Osteoblast (primary cell): ENCODE data around the gene PLEKHO1. TPM values are rescaled to one million over a fixed set of nuclear protein-coding genes. Genes with fewer than 3 reads are reported as not detected.

ENCODE experiments used
- DNase-seq: peaks from one replicate; pipeline ENCODE4 v3.0.0; 2011; ENCODE audit warnings: low spot score, mixed read lengths; ENCODE audit not compliant: insufficient read length; ENCODE audit errors: missing footprints
- H2AFZ ChIP-seq: 2 replicates; pipeline ENCODE4 v1.6.0; 2011; ENCODE audit warnings: mild to moderate bottlenecking, low read length
- H3K27ac ChIP-seq: 2 replicates; pipeline ENCODE4 v1.5.1; 2011; ENCODE audit warnings: mild to moderate bottlenecking, low read depth, low read length, moderate library complexity
- H3K27me3 ChIP-seq: 2 replicates; pipeline ENCODE4 v1.6.0; 2012; ENCODE audit warnings: mild to moderate bottlenecking, control low read depth, inconsistent platforms, low read length, moderate library complexity; ENCODE audit not compliant: insufficient read depth
- H3K36me3 ChIP-seq: 2 replicates; pipeline ENCODE4 v1.5.1; 2011; ENCODE audit warnings: mild to moderate bottlenecking, low read length, control low read depth, moderate library complexity; ENCODE audit not compliant: insufficient read depth
- H3K4me1 ChIP-seq: 2 replicates; pipeline ENCODE4 v1.5.1; 2011; ENCODE audit warnings: mild to moderate bottlenecking, low read length, control low read depth, moderate library complexity; ENCODE audit not compliant: insufficient read depth
- H3K4me2 ChIP-seq: 2 replicates; pipeline ENCODE4 v1.6.0; 2011; ENCODE audit warnings: mild to moderate bottlenecking, low read length; ENCODE audit not compliant: insufficient read depth
- H3K4me3 ChIP-seq: fragments of 200-600 bp; sonication (generic); 3 replicates; pipeline ENCODE4 v1.5.1; 2012; ENCODE audit warnings: mild to moderate bottlenecking, low read length, inconsistent platforms; ENCODE audit not compliant: insufficient read depth
- H3K79me2 ChIP-seq: 2 replicates; pipeline ENCODE4 v1.6.0; 2012; ENCODE audit warnings: mild to moderate bottlenecking, low read length, control low read depth, inconsistent platforms; ENCODE audit not compliant: insufficient read depth
- H3K9me3 ChIP-seq: 2 replicates; pipeline ENCODE4 v1.5.1; 2011; ENCODE audit warnings: low read depth, low read length, control low read depth
- H4K20me1 ChIP-seq: 2 replicates; pipeline ENCODE4 v1.6.0; 2012; ENCODE audit warnings: mild to moderate bottlenecking, low read length, control low read depth; ENCODE audit not compliant: insufficient read depth
- CTCF ChIP-seq: IDR thresholded peaks from 2 replicates; pipeline ENCODE4 v1.5.1; 2011; ENCODE audit warnings: mild to moderate bottlenecking, low read depth, low read length, moderate library complexity; ENCODE audit errors: extremely low read depth
- total RNA-seq: library from RNA; depleted of rRNA; stranded (reverse); fragments of >200 nt; gene quantifications from 2 replicates; pipeline ENCODE4 v1.2.3, GENCODE V29; 2012

PLEKHO1 gene
- total RNA-seq, 1 donor: 74.2 TPM

- no peak for DNase-seq
- no peaks in the 10 kb centered on the region for H3K9me3 ChIP-seq
- no peaks in the 10 kb centered on the region for H3K79me2 ChIP-seq
- H3K4me3 ChIP-seq: no peak overlapping the region
- no peak overlapping the region for H3K27ac ChIP-seq
- H4K20me1 ChIP-seq: no peaks in the 10 kb centered on the region
- H3K27me3 ChIP-seq: no peaks in the 10 kb centered on the region
- H3K4me2 ChIP-seq: no peak overlapping the region
- peaks cover 8% of the 10 kb centered on the region for H3K36me3 ChIP-seq
- TF ChIP-seq CTCF: no peak
- H3K4me1 ChIP-seq: peaks cover 27% of the 10 kb centered on the region
- no peak overlapping the region for H2AFZ ChIP-seq
These were observed 15.1 kb downstream of the PLEKHO1 start for GRCh38 chr1:150164779-150165178.

GRCh38 chr1:150165622-150166612 lies 16.2 kb downstream of the PLEKHO1 start:
- Histone ChIP-seq H4K20me1 (no peaks in the 10 kb centered on the region), H3K27ac (no peak overlapping the region), H3K79me2 (no peaks in the 10 kb centered on the region), H3K4me2 (no peak overlapping the region), H3K4me3 (no peak overlapping the region), H3K27me3 (no peaks in the 10 kb centered on the region), H3K4me1 (peaks cover 27% of the 10 kb centered on the region), H3K36me3 (no peaks in the 10 kb centered on the region), H3K9me3 (no peaks in the 10 kb centered on the region), H2AFZ (no peak overlapping the region)
- peak; percentile 86 for DNase-seq
- TF ChIP-seq CTCF: peak; percentile 82

- Histone ChIP-seq H3K9me3 (no peaks in the 10 kb centered on the region), H3K4me2 (no peak overlapping the region), H3K27me3 (no peaks in the 10 kb centered on the region), H3K4me3 (no peak overlapping the region), H2AFZ (no peak overlapping the region), H3K27ac (no peak overlapping the region), H4K20me1 (no peaks in the 10 kb centered on the region), H3K79me2 (no peaks in the 10 kb centered on the region), H3K4me1 (no peaks in the 10 kb centered on the region), H3K36me3 (no peaks in the 10 kb centered on the region)
- TF ChIP-seq CTCF: peak; percentile 88
- DNase-seq: peak; percentile 89
These were observed 19.4 kb downstream of the PLEKHO1 start for GRCh38 chr1:150168960-150169601.

- Histone ChIP-seq H2AFZ (no peak overlapping the region), H3K4me1 (no peaks in the 10 kb centered on the region), H3K79me2 (no peaks in the 10 kb centered on the region), H4K20me1 (no peaks in the 10 kb centered on the region), H3K36me3 (no peaks in the 10 kb centered on the region), H3K4me2 (no peak overlapping the region), H3K4me3 (no peak overlapping the region), H3K27ac (no peak overlapping the region), H3K27me3 (no peaks in the 10 kb centered on the region), H3K9me3 (no peaks in the 10 kb centered on the region)
- DNase-seq: no peak
- TF ChIP-seq CTCF: no peak
These were observed 22.1 kb downstream of the PLEKHO1 start for GRCh38 chr1:150171801-150172200.
